SK-N-MC (cell line): Measurements from ENCODE around the gene PPP2CA.
A peak's percentile ranks its signal among the peaks of the same experiment; 100 is the strongest.

Source experiments
- DNase-seq: peaks from one replicate; pipeline ENCODE4 v3.0.0-alpha.2; 2011; ENCODE audit warnings: low read depth, low spot score
- H3K27ac ChIP-seq: fragments of 200-600 bp; sonication (generic); 2 replicates; pipeline ENCODE4 v1.5.1; 2016; ENCODE audit warnings: mixed run types
- H3K36me3 ChIP-seq: fragments of 200-600 bp; sonication (generic); 2 replicates; pipeline ENCODE4 v1.6.1; 2017; ENCODE audit warnings: antibody characterized with exemption, low read length, mixed read lengths; ENCODE audit not compliant: insufficient read depth
- H3K4me3 ChIP-seq: fragments of 200-600 bp; sonication (generic); 2 replicates; pipeline ENCODE4 v1.5.1; 2016
- H3K9ac ChIP-seq: fragments of 200-600 bp; sonication (generic); 2 replicates; pipeline ENCODE4 v1.8.0; 2017; ENCODE audit warnings: mixed run types, mixed read lengths; ENCODE audit not compliant: insufficient read length
- H3K9me3 ChIP-seq: fragments of 200-600 bp; sonication (generic); 2 replicates; pipeline ENCODE4 v1.6.1; 2017; ENCODE audit warnings: low read depth, mild to moderate bottlenecking, antibody characterized with exemption, low read length, moderate library complexity, mixed read lengths
- EZH2 ChIP-seq: fragments of 200-600 bp; sonication (generic); IDR thresholded peaks from one replicate; pipeline ENCODE4 v1.6.1; 2017; ENCODE audit warnings: antibody characterized with exemption
- FOXP2 ChIP-seq: optimal IDR thresholded peaks from 2 replicates; pipeline ENCODE3; 2011; ENCODE audit warnings: mild to moderate bottlenecking, moderate library complexity; ENCODE audit not compliant: insufficient read depth; ENCODE audit errors: extremely low read length, control extremely low read depth
- POLR2AphosphoS5 ChIP-seq: IDR thresholded peaks from 2 replicates; pipeline ENCODE4 v1.6.1; 2012; ENCODE audit warnings: mild to moderate bottlenecking, low read depth, low read length, borderline replicate concordance

Gene PPP2CA

DNA sequence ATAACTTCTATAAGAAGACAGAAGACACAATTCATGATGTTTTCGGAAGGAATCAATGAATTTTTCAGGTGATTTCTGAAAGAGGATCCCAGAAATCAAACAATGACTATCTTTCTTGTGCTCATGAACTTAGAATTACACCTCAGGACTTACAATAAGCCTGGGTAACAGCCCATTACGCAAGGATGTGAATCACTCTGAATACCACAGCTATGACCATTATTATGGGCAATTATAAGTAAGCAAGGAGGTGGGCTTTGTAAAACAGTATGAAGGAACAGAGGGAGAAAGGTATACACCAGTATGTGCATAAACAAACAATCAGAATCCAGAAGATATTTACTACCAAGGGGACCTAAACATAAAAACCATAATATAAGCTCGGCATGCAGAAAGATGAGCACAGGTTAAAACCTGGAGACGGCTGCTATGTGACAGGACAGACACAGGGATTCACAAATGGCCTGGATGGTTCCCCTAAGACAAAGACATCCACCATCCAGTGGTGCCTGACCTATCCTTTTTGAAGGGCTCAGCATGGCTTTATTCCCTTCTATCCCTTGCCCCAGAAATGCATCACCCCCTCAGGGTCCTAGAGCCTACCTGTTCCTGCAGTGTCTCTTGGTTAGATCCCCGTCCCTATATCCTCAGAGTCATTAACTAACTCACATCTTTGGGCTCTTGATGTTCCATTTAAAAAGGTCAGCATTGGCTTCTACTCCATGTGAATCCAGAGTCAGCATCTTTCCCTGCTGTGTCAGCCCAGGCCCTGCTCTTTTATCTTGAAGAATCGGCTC is 21.8 kb upstream of the PPP2CA start:
- no peaks in the 10 kb centered on the region for H3K9me3 ChIP-seq
- DNase-seq = no peak
- no peaks in the 10 kb centered on the region for H3K36me3 ChIP-seq
- H3K4me3 ChIP-seq = no peak overlapping the region
- H3K27ac ChIP-seq = no peak overlapping the region
- H3K9ac ChIP-seq = no peak overlapping the region
- TF ChIP-seq FOXP2 (no peak), POLR2AphosphoS5 (no peak)

GRCh38 chr5:134246771-134247427 is 21.0 kb upstream of the PPP2CA start:
- no peak overlapping the region for H3K9ac ChIP-seq
- H3K27ac ChIP-seq = no peak overlapping the region
- DNase-seq = no peak
- no peaks in the 10 kb centered on the region for H3K9me3 ChIP-seq
- H3K4me3 ChIP-seq = no peak overlapping the region
- no peaks in the 10 kb centered on the region for H3K36me3 ChIP-seq
- TF ChIP-seq FOXP2 (no peak), POLR2AphosphoS5 (no peak), EZH2 (no peak)

DNA sequence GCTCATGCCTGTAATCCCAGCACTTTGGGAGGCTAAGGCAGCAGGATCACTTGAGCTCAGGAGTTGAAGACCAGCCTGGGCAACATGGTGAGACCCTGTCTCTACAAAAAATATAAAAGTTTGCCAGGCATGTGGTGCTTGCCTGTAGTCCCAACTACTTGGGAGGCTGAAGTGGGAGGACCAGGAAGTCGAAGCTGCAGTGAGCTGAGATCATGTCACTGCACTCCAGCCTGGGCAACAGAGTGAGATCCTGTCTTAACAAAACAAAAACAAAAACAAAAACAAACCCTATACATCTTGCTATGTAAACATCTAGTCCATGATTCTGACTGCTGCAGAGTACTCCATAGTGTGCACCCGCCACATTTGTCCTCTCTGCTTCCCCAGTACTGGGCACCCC is 19.8 kb upstream of the PPP2CA start:
- no peak overlapping the region for H3K9ac ChIP-seq
- DNase-seq = no peak
- H3K9me3 ChIP-seq = no peaks in the 10 kb centered on the region
- H3K4me3 ChIP-seq = no peak overlapping the region
- no peak for TF ChIP-seq EZH2
- no peak for TF ChIP-seq FOXP2
- TF ChIP-seq POLR2AphosphoS5 = no peak
- H3K36me3 ChIP-seq = no peaks in the 10 kb centered on the region
- no peak overlapping the region for H3K27ac ChIP-seq

DNA sequence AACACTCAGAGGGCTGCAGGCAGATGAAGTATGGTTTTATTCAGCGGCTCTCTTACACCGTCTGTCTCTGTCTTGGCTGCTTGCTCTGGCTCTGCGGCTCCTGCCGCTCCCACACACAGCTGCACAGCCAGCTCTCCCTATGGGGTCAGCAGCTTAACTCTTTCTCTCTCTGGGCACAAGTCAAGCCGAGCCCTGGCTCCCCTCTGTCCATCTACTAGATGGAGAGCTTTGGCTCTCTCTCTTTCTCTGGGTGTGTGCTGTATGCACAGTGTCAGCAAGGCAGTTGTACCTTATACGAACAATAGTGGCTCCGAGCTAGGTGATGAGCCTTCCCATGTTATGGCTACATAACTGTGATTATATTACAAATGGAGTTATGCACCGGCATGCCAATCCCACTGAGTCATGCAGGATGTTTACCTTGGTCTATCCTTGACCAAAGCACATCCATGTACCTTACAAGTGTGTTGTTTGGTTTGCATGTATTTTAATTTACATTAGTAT is 19.3 kb upstream of the PPP2CA start:
- no peak overlapping the region for H3K4me3 ChIP-seq
- H3K36me3 ChIP-seq = no peaks in the 10 kb centered on the region
- H3K9me3 ChIP-seq = no peaks in the 10 kb centered on the region
- H3K27ac ChIP-seq = no peak overlapping the region
- DNase-seq = no peak
- no peak for TF ChIP-seq POLR2AphosphoS5
- TF ChIP-seq EZH2 = no peak
- no peak for TF ChIP-seq FOXP2
- H3K9ac ChIP-seq = no peak overlapping the region

DNA sequence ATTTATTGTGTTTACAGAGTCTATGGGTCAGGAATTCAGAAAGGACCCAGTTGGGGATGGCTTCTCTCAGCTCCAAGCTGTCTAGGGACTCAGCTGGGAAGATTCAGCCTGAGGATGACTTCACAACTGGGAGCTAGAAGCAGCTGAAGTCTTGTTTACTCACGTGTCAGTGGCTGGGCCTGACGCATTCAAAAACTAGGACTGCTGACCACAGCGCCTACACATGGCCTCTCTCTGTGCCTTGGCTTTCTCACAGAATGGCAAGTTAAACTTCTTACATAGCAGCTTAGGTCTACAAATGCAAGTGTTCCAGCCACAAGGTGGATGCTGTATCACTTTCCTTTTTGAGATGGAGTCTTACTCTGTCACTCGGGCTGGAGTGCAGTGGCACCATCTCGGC is 16.3 kb upstream of the PPP2CA start:
- TF ChIP-seq EZH2 (no peak), FOXP2 (no peak), POLR2AphosphoS5 (no peak)
- Histone ChIP-seq H3K4me3 (no peak overlapping the region), H3K9ac (no peak overlapping the region), H3K36me3 (no peaks in the 10 kb centered on the region), H3K27ac (no peak overlapping the region), H3K9me3 (no peaks in the 10 kb centered on the region)
- DNase-seq = no peak

DNA sequence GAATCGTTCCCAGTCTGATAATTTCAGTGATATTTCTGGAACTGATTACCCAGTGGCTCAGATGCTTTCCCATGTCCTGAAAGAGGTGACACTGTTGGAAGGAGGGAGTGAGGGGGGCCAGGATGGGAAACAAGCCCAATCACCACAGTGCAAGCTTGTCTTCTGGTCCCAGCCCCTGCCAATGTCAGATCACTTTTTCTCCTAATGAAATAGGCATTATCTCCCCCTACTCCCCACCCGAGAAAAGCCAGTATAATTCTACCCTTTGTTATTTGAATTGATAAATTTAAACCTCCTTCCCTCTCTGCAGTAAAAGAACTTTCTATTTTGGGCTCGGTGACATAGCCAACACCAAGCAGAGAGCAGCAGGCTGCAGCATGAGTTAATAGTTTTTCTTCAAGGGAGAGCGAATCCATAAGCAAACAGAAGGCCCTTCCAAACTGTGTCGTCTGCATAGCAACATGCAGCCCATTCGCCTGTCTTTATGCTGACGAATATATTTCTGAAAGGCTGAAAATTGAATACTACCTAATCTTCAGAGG is 14.6 kb upstream of the PPP2CA start:
- DNase-seq = no peak
- Histone ChIP-seq H3K4me3 (peak overlapping the region; percentile 65), H3K27ac (no peak overlapping the region; the same call in 1 of the 2 replicates), H3K9me3 (no peaks in the 10 kb centered on the region), H3K36me3 (no peaks in the 10 kb centered on the region), H3K9ac (peak overlapping the region; percentile 56)
- no peak for TF ChIP-seq FOXP2

DNA sequence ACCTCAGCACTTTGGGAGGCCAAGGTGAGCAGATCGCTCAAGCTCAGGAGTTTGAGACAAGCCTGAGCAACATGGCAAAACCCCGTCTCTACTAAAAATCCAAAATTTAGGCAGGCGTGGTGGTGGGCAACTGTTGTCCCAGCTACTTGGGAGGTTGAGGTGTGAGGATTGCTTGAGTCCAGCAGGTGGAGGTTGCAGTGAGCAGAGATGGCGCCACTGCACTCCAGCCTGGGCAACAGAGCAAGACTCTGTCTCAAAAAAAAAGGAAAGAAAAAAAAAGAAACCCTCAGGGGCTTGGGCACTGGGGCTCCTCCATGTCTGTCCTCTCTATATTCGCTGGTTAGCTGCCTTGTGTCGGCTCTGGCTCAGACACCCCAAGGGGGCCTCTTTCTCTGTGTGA is 10.9 kb upstream of the PPP2CA start:
- H3K9me3 ChIP-seq = no peaks in the 10 kb centered on the region
- no peak overlapping the region for H3K4me3 ChIP-seq
- H3K9ac ChIP-seq = no peak overlapping the region
- DNase-seq = no peak
- no peak overlapping the region for H3K27ac ChIP-seq
- no peak for TF ChIP-seq POLR2AphosphoS5
- no peak for TF ChIP-seq FOXP2
- TF ChIP-seq EZH2 = no peak
- H3K36me3 ChIP-seq = no peaks in the 10 kb centered on the region

- Histone ChIP-seq H3K27ac (no peak overlapping the region), H3K9ac (no peak overlapping the region), H3K36me3 (no peaks in the 10 kb centered on the region), H3K9me3 (no peaks in the 10 kb centered on the region), H3K4me3 (no peak overlapping the region)
- no peak for DNase-seq
- no peak for TF ChIP-seq FOXP2
- no peak for TF ChIP-seq POLR2AphosphoS5
- no peak for TF ChIP-seq EZH2
Measured at GRCh38 chr5:134236318-134236717, 10.4 kb upstream of the PPP2CA start.
